OCI-LY7 (cell line): ENCODE results near the gene CDC20B. TPM values are rescaled to one million over a fixed set of nuclear protein-coding genes. Genes with fewer than 3 reads are reported as not detected.

Experiments
- BruUV-seq: library from RNA; stranded (reverse); fragments of 400-500 nt; replicated peaks from 2 replicates; lab custom pipeline; 2021; lab: Mats Ljungman, UMichigan
- CTCF ChIA-PET: fragments of 300-600 bp; sonication (Branson Sonifier 250); formaldehyde crosslinking; loops from one replicate; lab custom pipeline; 2022; ENCODE audit warnings: antibody characterized with exemption; ENCODE audit not compliant: unreplicated experiment; lab: Charles Lee
- POLR2A ChIA-PET: fragments of 300-600 bp; sonication (Branson Sonifier 250); formaldehyde crosslinking; loops from one replicate; lab custom pipeline; 2022; ENCODE audit warnings: antibody characterized with exemption; lab: Charles Lee
- DNase-seq: peaks from one replicate; pipeline ENCODE4 v3.0.0-alpha.2; 2015; ENCODE audit warnings: low spot score
- H2AFZ ChIP-seq: fragments of 200-600 bp; sonication (generic), shearing (Covaris generic); 2 replicates; pipeline ENCODE4 v1.6.1; 2014; ENCODE audit warnings: mild to moderate bottlenecking, antibody characterized with exemption, low read length, moderate library complexity
- H3K27ac ChIP-seq: fragments of 200-600 bp; sonication (generic); 2 replicates; pipeline ENCODE4 v1.5.1; 2014; ENCODE audit warnings: mixed run types, low read depth, mild to moderate bottlenecking, moderate library complexity, low read length, inconsistent platforms; ENCODE audit not compliant: poor library complexity, severe bottlenecking
- H3K36me3 ChIP-seq: fragments of 200-600 bp; sonication (generic); 2 replicates; pipeline ENCODE4 v1.6.1; 2014; ENCODE audit warnings: mild to moderate bottlenecking, antibody characterized with exemption, low read length, moderate library complexity, mixed read lengths; ENCODE audit not compliant: insufficient read depth
- H3K4me1 ChIP-seq: fragments of 200-600 bp; sonication (generic); 2 replicates; pipeline ENCODE4 v1.5.1; 2014; ENCODE audit warnings: mild to moderate bottlenecking, low read length; ENCODE audit not compliant: insufficient read depth, poor library complexity, severe bottlenecking
- H3K4me2 ChIP-seq: fragments of 200-600 bp; sonication (generic); 2 replicates; pipeline ENCODE4 v1.6.1; 2014; ENCODE audit warnings: mild to moderate bottlenecking, low read length
- H3K4me3 ChIP-seq: fragments of 200-600 bp; sonication (generic); 2 replicates; pipeline ENCODE4 v1.5.1; 2014; ENCODE audit warnings: mild to moderate bottlenecking, low read depth, low read length; ENCODE audit not compliant: poor library complexity, severe bottlenecking
- H3K79me2 ChIP-seq: fragments of 200-600 bp; sonication (generic); 2 replicates; pipeline ENCODE4 v1.6.1; 2016; ENCODE audit warnings: low read depth, mild to moderate bottlenecking, low read length, moderate library complexity, mixed read lengths; ENCODE audit not compliant: insufficient read depth
- H3K9me2 ChIP-seq: fragments of 200-600 bp; sonication (generic); 2 replicates; pipeline ENCODE4 v1.6.1; 2016; ENCODE audit warnings: mild to moderate bottlenecking, low read length, mixed read lengths; ENCODE audit not compliant: insufficient read depth
- H3K9me3 ChIP-seq: fragments of 200-600 bp; sonication (generic); 2 replicates; pipeline ENCODE4 v1.6.1; 2014; ENCODE audit warnings: mild to moderate bottlenecking, mixed run types, low read length, mixed read lengths
- H4K20me1 ChIP-seq: fragments of 200-600 bp; sonication (generic); 2 replicates; pipeline ENCODE4 v1.6.1; 2014; ENCODE audit warnings: mild to moderate bottlenecking, antibody characterized with exemption, low read length, moderate library complexity, mixed read lengths; ENCODE audit not compliant: insufficient read depth
- CTCF ChIP-seq: fragments of 200-600 bp; sonication (generic); conservative IDR thresholded peaks from 2 replicates; pipeline ENCODE4 v1.5.1; 2014; ENCODE audit warnings: mild to moderate bottlenecking, antibody characterized with exemption, low read length, moderate library complexity, mixed read lengths
- EZH2phosphoT487 ChIP-seq: fragments of 200-600 bp; sonication (generic); IDR thresholded peaks from 2 replicates; pipeline ENCODE4 v1.6.1; 2018; ENCODE audit warnings: low read depth, borderline replicate concordance, mild to moderate bottlenecking, mixed run types, antibody characterized with exemption, low read length, moderate library complexity, mixed read lengths
- intact Hi-C: fragments of 100-400 bp; cut with micrococcal nuclease; formaldehyde crosslinking; loops from one replicate; pipeline ENCODE4 v1.10.0; 2022; ENCODE audit not compliant: unreplicated experiment
- total RNA-seq, 2 experiments: library from RNA; depleted of rRNA in 1 of 2; stranded (reverse); fragments of >200 nt in 1 of 2; shearing (Covaris generic) in 1 of 2; gene quantifications; 2 replicates each; pipeline ENCODE4 v1.2.3, GENCODE V29; 2014 to 2022

Gene CDC20B
- total RNA-seq, 2 experiments from 2014 or later, result not detected

GRCh38 chr5:55070968-55071367, 102.0 kb downstream of the CDC20B start:
- intact Hi-C loops, result no loop called here
- Histone ChIP-seq H3K79me2 (no peaks in the 10 kb centered on the region), H3K9me3 (no peaks in the 10 kb centered on the region), H3K9me2 (no peaks in the 10 kb centered on the region), H2AFZ (no peak overlapping the region), H4K20me1 (no peaks in the 10 kb centered on the region), H3K27ac (no peak overlapping the region), H3K4me1 (no peaks in the 10 kb centered on the region), H3K4me3 (no peak overlapping the region), H3K36me3 (no peaks in the 10 kb centered on the region), H3K4me2 (no peak overlapping the region)
- TF ChIP-seq CTCF (no peak), EZH2phosphoT487 (no peak)
- DNase-seq, result no peak
- CTCF ChIA-PET, result no interaction called here
- POLR2A ChIA-PET, result interaction anchor here (0.9 kb wide), 1 partner anchor 86 kb away, joined by 3 read pairs; no protein-coding TSS in a partner anchor
- no TSS peak for BruUV-seq

GRCh38 chr5:55066277-55066676, 106.7 kb downstream of the CDC20B start:
- ChIA-PET POLR2A (no interaction called here), CTCF (no interaction called here)

More at GRCh38 chr5:55066277-55066676, 106.7 kb downstream of the CDC20B start:
- Histone ChIP-seq H2AFZ (no peak overlapping the region), H4K20me1 (no peaks in the 10 kb centered on the region), H3K4me3 (no peak overlapping the region), H3K9me3 (no peaks in the 10 kb centered on the region), H3K79me2 (no peaks in the 10 kb centered on the region), H3K36me3 (no peaks in the 10 kb centered on the region), H3K27ac (no peak overlapping the region), H3K4me2 (no peak overlapping the region), H3K9me2 (no peaks in the 10 kb centered on the region), H3K4me1 (no peaks in the 10 kb centered on the region)
- intact Hi-C loops, result no loop called here
- TF ChIP-seq CTCF (no peak), EZH2phosphoT487 (no peak)
- no peak for DNase-seq
- no TSS peak for BruUV-seq
